ENCODE measurements around the gene STK16.

DNA sequence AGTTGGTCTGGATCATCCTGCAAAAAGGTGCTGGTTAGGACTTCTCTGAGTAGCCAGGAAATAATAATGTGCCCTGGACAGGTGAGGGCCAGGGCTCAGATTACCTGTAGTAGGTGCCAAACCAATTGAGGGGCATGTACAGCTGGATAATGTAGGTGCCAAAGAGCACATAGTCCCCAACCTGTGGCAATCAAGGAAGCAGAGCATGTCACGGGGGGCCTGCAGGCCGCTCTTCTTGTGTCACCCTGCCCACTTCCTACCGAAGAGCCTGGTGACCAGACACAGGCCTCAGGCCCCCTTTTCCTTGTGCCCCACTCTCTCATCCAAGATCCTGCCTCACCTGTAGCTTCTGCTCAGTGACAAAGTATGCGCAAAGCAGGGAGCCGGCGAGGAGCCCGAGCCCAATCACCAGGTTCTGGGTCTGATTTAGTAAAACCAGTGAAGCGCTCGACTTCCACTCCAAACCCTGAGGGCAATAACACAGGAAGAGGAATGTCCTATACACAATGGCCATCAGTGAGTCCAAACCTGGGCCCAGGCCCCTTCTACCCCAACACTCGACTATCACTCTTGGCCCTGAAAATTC lies 31.7 kb upstream of the STK16 start:
- TF ChIP-seq POLR2A (IDR thresholded peaks at IDR 0.05) (no peak), POLR2AphosphoS5 (IDR thresholded peaks at IDR 0.05) (no peak), EP300 (IDR thresholded peaks at IDR 0.05; ENCODE audit: low read depth) (no peak)
- TF ChIP-seq, protein P1, sequence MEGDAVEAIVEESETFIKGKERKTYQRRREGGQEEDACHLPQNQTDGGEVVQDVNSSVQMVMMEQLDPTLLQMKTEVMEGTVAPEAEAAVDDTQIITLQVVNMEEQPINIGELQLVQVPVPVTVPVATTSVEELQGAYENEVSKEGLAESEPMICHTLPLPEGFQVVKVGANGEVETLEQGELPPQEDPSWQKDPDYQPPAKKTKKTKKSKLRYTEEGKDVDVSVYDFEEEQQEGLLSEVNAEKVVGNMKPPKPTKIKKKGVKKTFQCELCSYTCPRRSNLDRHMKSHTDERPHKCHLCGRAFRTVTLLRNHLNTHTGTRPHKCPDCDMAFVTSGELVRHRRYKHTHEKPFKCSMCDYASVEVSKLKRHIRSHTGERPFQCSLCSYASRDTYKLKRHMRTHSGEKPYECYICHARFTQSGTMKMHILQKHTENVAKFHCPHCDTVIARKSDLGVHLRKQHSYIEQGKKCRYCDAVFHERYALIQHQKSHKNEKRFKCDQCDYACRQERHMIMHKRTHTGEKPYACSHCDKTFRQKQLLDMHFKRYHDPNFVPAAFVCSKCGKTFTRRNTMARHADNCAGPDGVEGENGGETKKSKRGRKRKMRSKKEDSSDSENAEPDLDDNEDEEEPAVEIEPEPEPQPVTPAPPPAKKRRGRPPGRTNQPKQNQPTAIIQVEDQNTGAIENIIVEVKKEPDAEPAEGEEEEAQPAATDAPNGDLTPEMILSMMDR (IDR thresholded peaks at IDR 0.05): no peak

Measured in transverse colon (tissue), 4 donors.